GM12878 (cell line): ENCODE data around the gene AZU1. TPM values are rescaled to one million over a fixed set of nuclear protein-coding genes. Genes with fewer than 3 reads are reported as not detected.

Source experiments
- HDAC2 ChIP-seq: fragments of 200-600 bp; sonication (generic); IDR thresholded peaks from 2 replicates; pipeline ENCODE4 v1.6.1; 2017
- POLR2AphosphoS5 ChIP-seq: IDR thresholded peaks from 2 replicates; pipeline ENCODE4 v1.6.1; 2011; ENCODE audit warnings: mild to moderate bottlenecking, low read length, inconsistent platforms
- RAD51 ChIP-seq: fragments of 450-650 bp; IDR thresholded peaks from 2 replicates; pipeline ENCODE4 v1.6.1; 2016; ENCODE audit warnings: moderate library complexity, mild to moderate bottlenecking, inconsistent platforms
- RFX5 ChIP-seq: IDR thresholded peaks from 2 replicates; pipeline ENCODE4 v1.6.1; 2011; ENCODE audit warnings: low read depth, low read length, improper control_type of control experiment
- STAT1 ChIP-seq: fragments of 450-650 bp; conservative IDR thresholded peaks from 2 replicates; pipeline ENCODE4 v1.6.1; 2014; ENCODE audit warnings: antibody characterized with exemption, mild to moderate bottlenecking
- polyA plus RNA-seq, 11 experiments: library from polyadenylated mRNA; depleted of rRNA in 4 of 11; unstranded in 6 of 11; stranded (reverse) in 5 of 11; fragments of >200 nt; fragmentation: Nextera tagmentation in 4 of 11; fragmentation: Illumina TruSeq in 1 of 11; extraction: Ambion mirVana in 4 of 11; extraction: Trizol in 1 of 11; gene quantifications; 1 replicate in 1 of 11; 2 replicates in 10 of 11; pipeline versions ENCODE4 v1.2.1 to v1.2.3, GENCODE V29; 2011 to 2016; ENCODE audit warnings: inconsistent platforms in 2 of 11, missing spikeins in 2 of 11, low read depth in 1 of 11
- total RNA-seq, 4 experiments: library from RNA; depleted of rRNA in 3 of 4; stranded (reverse); fragments of >200 nt in 3 of 4; fragmentation: Illumina TruSeq in 1 of 4; extraction: Trizol in 1 of 4; gene quantifications; 2 replicates each; pipeline versions ENCODE4 v1.2.1 to v1.2.3, GENCODE V29; 2013 to 2021
- TF ChIP-seq, protein P1 (sequence below): fragments of 450-650 bp; IDR thresholded peaks from 2 replicates; pipeline ENCODE4 v1.6.1; 2017; ENCODE audit warnings: antibody characterized with exemption, mild to moderate bottlenecking, moderate library complexity
- TF ChIP-seq, protein P2 (sequence below): fragments of 450-650 bp; conservative IDR thresholded peaks from 2 replicates; pipeline ENCODE4 v1.6.1; 2017; ENCODE audit warnings: mild to moderate bottlenecking, moderate library complexity
- TF ChIP-seq, protein P3 (sequence below): fragments of 450-650 bp; IDR thresholded peaks from 2 replicates; pipeline ENCODE4 v1.6.1; 2016; ENCODE audit warnings: mild to moderate bottlenecking, moderate library complexity, borderline replicate concordance

The AZU1 gene
- total and polyA plus RNA-seq, 10 of the 15 experiments (the other 5 are each of a cell fraction or from before 2014, with no cell fraction given): not detected

DNA sequence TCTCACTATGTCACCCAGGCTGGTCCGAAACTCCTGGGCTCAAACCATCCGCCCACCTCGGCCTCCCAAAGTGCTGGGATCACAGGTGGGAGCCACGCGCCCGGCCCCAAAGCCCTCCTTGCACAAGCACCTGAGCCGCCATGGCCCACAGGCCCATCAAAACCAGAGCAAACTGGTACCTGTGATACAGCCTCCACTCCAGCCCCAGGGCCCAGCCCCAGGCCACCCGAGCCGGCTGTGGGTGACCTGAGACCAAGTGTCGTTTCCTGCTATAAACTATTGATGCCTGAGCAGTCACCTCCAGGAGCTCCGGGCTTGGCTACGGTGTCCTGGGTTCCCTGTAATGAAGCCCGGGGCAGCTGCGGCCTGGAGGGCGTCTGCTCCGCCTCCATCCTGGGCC, 40.1 kb upstream of the AZU1 start (continued):
- TF ChIP-seq, protein P1, sequence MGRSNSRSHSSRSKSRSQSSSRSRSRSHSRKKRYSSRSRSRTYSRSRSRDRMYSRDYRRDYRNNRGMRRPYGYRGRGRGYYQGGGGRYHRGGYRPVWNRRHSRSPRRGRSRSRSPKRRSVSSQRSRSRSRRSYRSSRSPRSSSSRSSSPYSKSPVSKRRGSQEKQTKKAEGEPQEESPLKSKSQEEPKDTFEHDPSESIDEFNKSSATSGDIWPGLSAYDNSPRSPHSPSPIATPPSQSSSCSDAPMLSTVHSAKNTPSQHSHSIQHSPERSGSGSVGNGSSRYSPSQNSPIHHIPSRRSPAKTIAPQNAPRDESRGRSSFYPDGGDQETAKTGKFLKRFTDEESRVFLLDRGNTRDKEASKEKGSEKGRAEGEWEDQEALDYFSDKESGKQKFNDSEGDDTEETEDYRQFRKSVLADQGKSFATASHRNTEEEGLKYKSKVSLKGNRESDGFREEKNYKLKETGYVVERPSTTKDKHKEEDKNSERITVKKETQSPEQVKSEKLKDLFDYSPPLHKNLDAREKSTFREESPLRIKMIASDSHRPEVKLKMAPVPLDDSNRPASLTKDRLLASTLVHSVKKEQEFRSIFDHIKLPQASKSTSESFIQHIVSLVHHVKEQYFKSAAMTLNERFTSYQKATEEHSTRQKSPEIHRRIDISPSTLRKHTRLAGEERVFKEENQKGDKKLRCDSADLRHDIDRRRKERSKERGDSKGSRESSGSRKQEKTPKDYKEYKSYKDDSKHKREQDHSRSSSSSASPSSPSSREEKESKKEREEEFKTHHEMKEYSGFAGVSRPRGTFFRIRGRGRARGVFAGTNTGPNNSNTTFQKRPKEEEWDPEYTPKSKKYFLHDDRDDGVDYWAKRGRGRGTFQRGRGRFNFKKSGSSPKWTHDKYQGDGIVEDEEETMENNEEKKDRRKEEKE: no peak
- TF ChIP-seq RAD51 (no peak), HDAC2 (no peak), RFX5 (no peak), STAT1 (no peak), POLR2AphosphoS5 (no peak)
- TF ChIP-seq, protein P2, sequence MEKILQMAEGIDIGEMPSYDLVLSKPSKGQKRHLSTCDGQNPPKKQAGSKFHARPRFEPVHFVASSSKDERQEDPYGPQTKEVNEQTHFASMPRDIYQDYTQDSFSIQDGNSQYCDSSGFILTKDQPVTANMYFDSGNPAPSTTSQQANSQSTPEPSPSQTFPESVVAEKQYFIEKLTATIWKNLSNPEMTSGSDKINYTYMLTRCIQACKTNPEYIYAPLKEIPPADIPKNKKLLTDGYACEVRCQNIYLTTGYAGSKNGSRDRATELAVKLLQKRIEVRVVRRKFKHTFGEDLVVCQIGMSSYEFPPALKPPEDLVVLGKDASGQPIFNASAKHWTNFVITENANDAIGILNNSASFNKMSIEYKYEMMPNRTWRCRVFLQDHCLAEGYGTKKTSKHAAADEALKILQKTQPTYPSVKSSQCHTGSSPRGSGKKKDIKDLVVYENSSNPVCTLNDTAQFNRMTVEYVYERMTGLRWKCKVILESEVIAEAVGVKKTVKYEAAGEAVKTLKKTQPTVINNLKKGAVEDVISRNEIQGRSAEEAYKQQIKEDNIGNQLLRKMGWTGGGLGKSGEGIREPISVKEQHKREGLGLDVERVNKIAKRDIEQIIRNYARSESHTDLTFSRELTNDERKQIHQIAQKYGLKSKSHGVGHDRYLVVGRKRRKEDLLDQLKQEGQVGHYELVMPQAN: no peak
- TF ChIP-seq, protein P3, sequence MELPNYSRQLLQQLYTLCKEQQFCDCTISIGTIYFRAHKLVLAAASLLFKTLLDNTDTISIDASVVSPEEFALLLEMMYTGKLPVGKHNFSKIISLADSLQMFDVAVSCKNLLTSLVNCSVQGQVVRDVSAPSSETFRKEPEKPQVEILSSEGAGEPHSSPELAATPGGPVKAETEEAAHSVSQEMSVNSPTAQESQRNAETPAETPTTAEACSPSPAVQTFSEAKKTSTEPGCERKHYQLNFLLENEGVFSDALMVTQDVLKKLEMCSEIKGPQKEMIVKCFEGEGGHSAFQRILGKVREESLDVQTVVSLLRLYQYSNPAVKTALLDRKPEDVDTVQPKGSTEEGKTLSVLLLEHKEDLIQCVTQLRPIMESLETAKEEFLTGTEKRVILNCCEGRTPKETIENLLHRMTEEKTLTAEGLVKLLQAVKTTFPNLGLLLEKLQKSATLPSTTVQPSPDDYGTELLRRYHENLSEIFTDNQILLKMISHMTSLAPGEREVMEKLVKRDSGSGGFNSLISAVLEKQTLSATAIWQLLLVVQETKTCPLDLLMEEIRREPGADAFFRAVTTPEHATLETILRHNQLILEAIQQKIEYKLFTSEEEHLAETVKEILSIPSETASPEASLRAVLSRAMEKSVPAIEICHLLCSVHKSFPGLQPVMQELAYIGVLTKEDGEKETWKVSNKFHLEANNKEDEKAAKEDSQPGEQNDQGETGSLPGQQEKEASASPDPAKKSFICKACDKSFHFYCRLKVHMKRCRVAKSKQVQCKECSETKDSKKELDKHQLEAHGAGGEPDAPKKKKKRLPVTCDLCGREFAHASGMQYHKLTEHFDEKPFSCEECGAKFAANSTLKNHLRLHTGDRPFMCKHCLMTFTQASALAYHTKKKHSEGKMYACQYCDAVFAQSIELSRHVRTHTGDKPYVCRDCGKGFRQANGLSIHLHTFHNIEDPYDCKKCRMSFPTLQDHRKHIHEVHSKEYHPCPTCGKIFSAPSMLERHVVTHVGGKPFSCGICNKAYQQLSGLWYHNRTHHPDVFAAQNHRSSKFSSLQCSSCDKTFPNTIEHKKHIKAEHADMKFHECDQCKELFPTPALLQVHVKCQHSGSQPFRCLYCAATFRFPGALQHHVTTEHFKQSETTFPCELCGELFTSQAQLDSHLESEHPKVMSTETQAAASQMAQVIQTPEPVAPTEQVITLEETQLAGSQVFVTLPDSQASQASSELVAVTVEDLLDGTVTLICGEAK: no peak
